Measurements from ENCODE around the gene TMEM131L. TPM values are rescaled to one million over a fixed set of nuclear protein-coding genes. Genes with fewer than 3 reads are reported as not detected.
"Not testable (repeated sequence)": the region's sequence is repeated elsewhere in the genome, so short reads cannot be mapped to it uniquely, and the experiment has no call there.

The TMEM131L gene
- polyA plus RNA-seq, 1 donor: 61.1 TPM

GRCh38 chr4:153576443-153576774 lies 110.2 kb downstream of the TMEM131L start:
- no peak for DNase-seq

GRCh38 chr4:153577053-153577452 lies 110.9 kb downstream of the TMEM131L start:
- no peak for DNase-seq

GRCh38 chr4:153579410-153579809 lies 113.2 kb downstream of the TMEM131L start:
- no peak for DNase-seq

GRCh38 chr4:153579872-153580271 lies 113.7 kb downstream of the TMEM131L start:
- no peak for DNase-seq

- DNase-seq: no peak
These were observed 117.0 kb downstream of the TMEM131L start for GRCh38 chr4:153582954-153583702.

- DNase-seq: no peak
These were observed 118.9 kb downstream of the TMEM131L start for GRCh38 chr4:153585026-153585425.

- DNase-seq: no peak
These were observed 123.8 kb downstream of the TMEM131L start for GRCh38 chr4:153589703-153590595.

- DNase-seq: no peak
These were observed 125.3 kb downstream of the TMEM131L start for GRCh38 chr4:153591441-153591840.

GRCh38 chr4:153592064-153592463 lies 125.9 kb downstream of the TMEM131L start:
- DNase-seq: no peak

GRCh38 chr4:153593161-153593560 lies 127.0 kb downstream of the TMEM131L start:
- no peak for DNase-seq

GRCh38 chr4:153594210-153594609 lies 128.1 kb downstream of the TMEM131L start:
- DNase-seq: no peak

- DNase-seq: no peak
These were observed 129.9 kb downstream of the TMEM131L start for GRCh38 chr4:153595894-153596601.

GRCh38 chr4:153602758-153603157 lies 136.6 kb downstream of the TMEM131L start:
- no peak for DNase-seq

GRCh38 chr4:153603258-153603657 lies 137.1 kb downstream of the TMEM131L start:
- DNase-seq: no peak

- DNase-seq: no peak
These were observed 137.7 kb downstream of the TMEM131L start for GRCh38 chr4:153603835-153604234.

GRCh38 chr4:153609070-153609469 lies 142.9 kb downstream of the TMEM131L start:
- DNase-seq: not testable (repeated sequence)

- no peak for DNase-seq
These were observed 144.6 kb downstream of the TMEM131L start for GRCh38 chr4:153610623-153611376.

GRCh38 chr4:153611679-153612078 lies 145.5 kb downstream of the TMEM131L start:
- no peak for DNase-seq

GRCh38 chr4:153612878-153613277 lies 146.7 kb downstream of the TMEM131L start:
- no peak for DNase-seq

- DNase-seq: no peak
These were observed 149.9 kb downstream of the TMEM131L start for GRCh38 chr4:153616006-153616555.

GRCh38 chr4:153618833-153619232 lies 152.7 kb downstream of the TMEM131L start:
- DNase-seq: no peak

- DNase-seq: no peak
These were observed 153.7 kb downstream of the TMEM131L start for GRCh38 chr4:153619811-153620210.

All from hindlimb muscle (tissue), 1 donor.